IMR-90 (cell line): Measurements from ENCODE around the gene MNS1. TPM values are rescaled to one million over a fixed set of nuclear protein-coding genes. Genes with fewer than 3 reads are reported as not detected.

Experiments used
- ATAC-seq: fragments of 200-7000 bp; cut with Tn5 transposase; 2 replicates; pipeline ENCODE4 v1.9.1; 2020; ENCODE audit warnings: low read depth, mild to moderate bottlenecking, moderate library complexity
- BruUV-seq: library from RNA; stranded (reverse); fragments of 400-500 nt; replicated peaks from 2 replicates; lab custom pipeline; 2021; lab: Mats Ljungman, UMichigan
- CTCF ChIA-PET: fragments of 300-600 bp; formaldehyde crosslinking; extraction: SDS; loops from one replicate; lab custom pipeline; 2021; ENCODE audit warnings: antibody characterized with exemption; lab: Yijun Ruan, JAX
- POLR2A ChIA-PET: fragments of 300-600 bp; sonication (Branson Sonifier 250); formaldehyde crosslinking; loops from one replicate; lab custom pipeline; 2022; ENCODE audit warnings: antibody characterized with exemption; ENCODE audit not compliant: unreplicated experiment; lab: Charles Lee
- DNase-seq: peaks from one replicate; pipeline ENCODE4 v3.0.0; 2013
- H2AFZ ChIP-seq: replicated peaks from 2 replicates; pipeline ENCODE3; 2013; ENCODE audit warnings: low read length, mild to moderate bottlenecking; ENCODE audit not compliant: poor library complexity
- H2AK5ac ChIP-seq: 2 replicates; pipeline ENCODE4 v1.6.1; 2013; ENCODE audit warnings: low read depth, low read length, inconsistent platforms
- H2AK9ac ChIP-seq: replicated peaks from 2 replicates; pipeline ENCODE3; 2013; ENCODE audit warnings: mild to moderate bottlenecking, low read depth, low read length, moderate library complexity; ENCODE audit not compliant: poor library complexity
- H2BK120ac ChIP-seq: 2 replicates; pipeline ENCODE4 v1.6.1; 2013; ENCODE audit warnings: low read depth, low read length, inconsistent platforms
- H2BK15ac ChIP-seq: 3 replicates; pipeline ENCODE4 v1.6.1; 2013; ENCODE audit warnings: low read depth, low read length, inconsistent platforms
- H2BK20ac ChIP-seq: 2 replicates; pipeline ENCODE4 v1.6.1; 2013; ENCODE audit warnings: low read depth, mild to moderate bottlenecking, inconsistent platforms, low read length, moderate library complexity
- H2BK5ac ChIP-seq: 2 replicates; pipeline ENCODE4 v1.6.1; 2013; ENCODE audit warnings: mild to moderate bottlenecking, low read depth, low read length, inconsistent platforms; ENCODE audit not compliant: poor library complexity, severe bottlenecking
- H3K14ac ChIP-seq: replicated peaks from 2 replicates; pipeline ENCODE4 v1.6.1; 2013; ENCODE audit warnings: low read depth, low read length, inconsistent platforms
- H3K18ac ChIP-seq: 2 replicates; pipeline ENCODE4 v1.6.1; 2013; ENCODE audit warnings: low read depth, low read length, control low read depth
- H3K23ac ChIP-seq: 2 replicates; pipeline ENCODE4 v1.6.1; 2013; ENCODE audit warnings: low read depth, low read length, inconsistent platforms
- H3K27ac ChIP-seq: 2 replicates; pipeline ENCODE4 v1.5.1; 2013; ENCODE audit warnings: mild to moderate bottlenecking, control low read depth, low read length; ENCODE audit not compliant: insufficient read depth
- H3K27me3 ChIP-seq: 2 replicates; pipeline ENCODE4 v1.6.1; 2013; ENCODE audit warnings: low read length; ENCODE audit not compliant: control insufficient read depth, insufficient read depth
- H3K36me3 ChIP-seq: 2 replicates; pipeline ENCODE4 v1.6.1; 2013; ENCODE audit warnings: low read length, mixed read lengths; ENCODE audit not compliant: control insufficient read depth, insufficient read depth
- H3K4ac ChIP-seq: 2 replicates; pipeline ENCODE4 v1.6.1; 2013; ENCODE audit warnings: low read depth, low read length, inconsistent platforms
- H3K4me1 ChIP-seq: 2 replicates; pipeline ENCODE4 v1.6.1; 2013; ENCODE audit warnings: low read length, mixed read lengths; ENCODE audit not compliant: control insufficient read depth, insufficient read depth
- H3K4me2 ChIP-seq: 2 replicates; pipeline ENCODE4 v1.6.1; 2013; ENCODE audit warnings: low read depth, mild to moderate bottlenecking, control low read depth, low read length, moderate library complexity
- H3K4me3 ChIP-seq: 2 replicates; pipeline ENCODE4 v1.5.1; 2013; ENCODE audit warnings: low read depth, mild to moderate bottlenecking, control low read depth, low read length, moderate library complexity; ENCODE audit not compliant: insufficient read depth
- H3K56ac ChIP-seq: 2 replicates; pipeline ENCODE4 v1.6.1; 2013; ENCODE audit warnings: low read length, inconsistent platforms; ENCODE audit not compliant: insufficient read depth; ENCODE audit errors: extremely low read depth
- H3K79me1 ChIP-seq, 2 experiments: 2 replicates each; pipeline ENCODE4 v1.6.1; 2013; ENCODE audit warnings: low read length in 2 of 2, inconsistent platforms in 1 of 2, low read depth in 1 of 2
- H3K9ac ChIP-seq: 2 replicates; pipeline ENCODE4 v1.6.1; 2013; ENCODE audit warnings: low read depth, low read length, control low read depth
- H3K9me1 ChIP-seq: 2 replicates; pipeline ENCODE4 v1.6.1; 2013; ENCODE audit warnings: low read length, inconsistent platforms; ENCODE audit not compliant: insufficient read depth
- H3K9me3 ChIP-seq: 2 replicates; pipeline ENCODE4 v1.6.1; 2013; ENCODE audit warnings: low read length; ENCODE audit not compliant: control insufficient read depth, insufficient read depth
- H4K20me1 ChIP-seq: 2 replicates; pipeline ENCODE4 v1.6.1; 2013; ENCODE audit warnings: low read length, inconsistent platforms; ENCODE audit not compliant: insufficient read depth
- H4K5ac ChIP-seq: 2 replicates; pipeline ENCODE4 v1.6.1; 2013; ENCODE audit warnings: mild to moderate bottlenecking, low read depth, low read length, control low read depth
- H4K8ac ChIP-seq, 2 experiments: 2 replicates each; pipeline ENCODE4 v1.6.1; 2013; ENCODE audit warnings: low read depth in 2 of 2, low read length in 2 of 2, control low read depth in 1 of 2, inconsistent platforms in 1 of 2
- H4K91ac ChIP-seq: 2 replicates; pipeline ENCODE4 v1.6.1; 2013; ENCODE audit warnings: low read depth, low read length, inconsistent platforms; ENCODE audit not compliant: insufficient read depth
- CEBPB ChIP-seq: IDR thresholded peaks from 2 replicates; pipeline ENCODE4 v1.6.1; 2012; ENCODE audit warnings: low read depth, low read length, improper control_type of control experiment
- ELK1 ChIP-seq: fragments of 150-350 bp; IDR thresholded peaks from 2 replicates; pipeline ENCODE4 v1.6.1; 2016; ENCODE audit warnings: low read depth, mild to moderate bottlenecking, low read length, moderate library complexity, borderline replicate concordance
- NFE2L2 ChIP-seq: fragments of 150-350 bp; IDR thresholded peaks from 2 replicates; pipeline ENCODE4 v1.6.1; 2016; ENCODE audit warnings: low read depth, mild to moderate bottlenecking, low read length
- POLR2A ChIP-seq: IDR thresholded peaks from 2 replicates; pipeline ENCODE4 v1.6.1; 2012; ENCODE audit warnings: mild to moderate bottlenecking, low read depth, low read length
- RAD21 ChIP-seq: IDR thresholded peaks from 2 replicates; pipeline ENCODE4 v1.6.1; 2012; ENCODE audit warnings: low read length, improper control_type of control experiment
- RFX5 ChIP-seq: IDR thresholded peaks from 2 replicates; pipeline ENCODE4 v1.8.0; 2012; ENCODE audit warnings: low read depth, mild to moderate bottlenecking, low read length, moderate library complexity
- USF2 ChIP-seq: fragments of 150-350 bp; IDR thresholded peaks from 2 replicates; pipeline ENCODE4 v1.6.1; 2017; ENCODE audit warnings: mild to moderate bottlenecking, antibody characterized with exemption, low read length, low read depth
- WGBS, 2 experiments: methylation state at CpG; one replicate each; pipeline versions ENCODE4 v1.1.5 to v1.1.7; 2013; ENCODE audit warnings: missing lambda C conversion rate in 2 of 2; ENCODE audit not compliant: insufficient read length in 1 of 2; ENCODE audit errors: extremely low coverage in 2 of 2; 5-methylcytosine and 5-hydroxymethylcytosine counted together
- dilution Hi-C: fragments of 300-500 bp; cut with HindIII; formaldehyde crosslinking; loops from one replicate; pipeline ENCODE4 v1.14.3; 2018; ENCODE audit warnings: low sequenced_read_pairs; ENCODE audit not compliant: unreplicated experiment
- in situ Hi-C: fragments of 300-500 bp; cut with MboI; formaldehyde crosslinking; loops from 3 replicates; pipeline ENCODE4 v1.14.3; 2019; ENCODE audit warnings: low sequenced_read_pairs, inconsistent platforms, mixed read lengths
- intact Hi-C: fragments of 100-400 bp; cut with micrococcal nuclease; formaldehyde crosslinking; loops from 2 replicates; pipeline ENCODE4 v1.10.0; 2022
- polyA plus RNA-seq, 3 experiments: library from polyadenylated mRNA; depleted of rRNA; stranded (reverse); fragments of >200 nt; gene quantifications; 2 replicates each; pipeline ENCODE4 v1.2.3, GENCODE V29; 2012; ENCODE audit warnings: low replicate concordance in 1 of 3
- total RNA-seq: library from RNA; depleted of rRNA; stranded (reverse); fragments of >200 nt; gene quantifications from 2 replicates; pipeline ENCODE4 v1.2.3, GENCODE V29; 2012; rRNA removed

MNS1 gene
- total and polyA plus RNA-seq, 2 of the 4 experiments (the other 2 are of a cell fraction): 0.36 to 0.84 TPM

- ATAC-seq: no peak
- Histone ChIP-seq H3K27me3 (no peaks in the 10 kb centered on the region), H4K5ac (no peak overlapping the region), H2BK120ac (no peak overlapping the region), H3K18ac (no peak overlapping the region), H3K9ac (no peak overlapping the region), H2AK5ac (no peak overlapping the region), H3K27ac (no peak overlapping the region), H4K20me1 (no peaks in the 10 kb centered on the region), H3K79me1 (no peaks in the 10 kb centered on the region), H2BK15ac (no peak overlapping the region), H3K9me1 (no peaks in the 10 kb centered on the region), H2AFZ (no peak overlapping the region), H3K56ac (no peak overlapping the region), H2BK5ac (no peak overlapping the region), H3K4me1 (no peaks in the 10 kb centered on the region), H3K14ac (no peak overlapping the region), H4K91ac (no peak overlapping the region), H2BK20ac (no peak overlapping the region), H3K4me2 (no peak overlapping the region), H3K9me3 (peaks cover 3% of the 10 kb centered on the region; the same call in 1 of the 2 replicates), H3K4ac (no peak overlapping the region), H3K36me3 (no peaks in the 10 kb centered on the region), H2AK9ac (no peak overlapping the region), H3K4me3 (no peak overlapping the region), H3K23ac (no peak overlapping the region), H4K8ac (no peak overlapping the region)
- in situ Hi-C loops (no loop called here), intact Hi-C loops (no loop called here), dilution Hi-C loops (no loop called here)
- no CpG with 5 or more reads among the region's 3 CpGs for WGBS, 2 experiments
- TF ChIP-seq USF2 (no peak), RAD21 (no peak), RFX5 (no peak), NFE2L2 (no peak), POLR2A (no peak), ELK1 (no peak), CEBPB (no peak)
- CTCF ChIA-PET: no interaction called here
- BruUV-seq: no TSS peak
- DNase-seq: no peak
- POLR2A ChIA-PET: no interaction called here
These were observed 81.9 kb downstream of the MNS1 start for GRCh38 chr15:56383010-56383409.

Other genes with a start within 250 kb of the MNS1 start
- 6.9 and 10.6 TPM in 2 replicates for gene RFX7, start 221.3 kb downstream of the MNS1 start, total RNA-seq
- 4.1 and 4.3 TPM in 2 replicates for gene RFX7, start 221.3 kb downstream of the MNS1 start, polyA plus RNA-seq (2012; rRNA removed)
- 1.4 and 2.5 TPM in 2 replicates for gene TEX9, start 99.7 kb downstream of the MNS1 start, total RNA-seq
- 0.42 and 0.63 TPM in 2 replicates for gene TEX9, start 99.7 kb downstream of the MNS1 start, polyA plus RNA-seq (2012; rRNA removed)